GM20431 (cell line): ENCODE measurements around the gene AAK1.
"Not testable (repeated sequence)": the region's sequence is repeated elsewhere in the genome, so short reads cannot be mapped to it uniquely, and the experiment has no call there.

Source experiments
- in situ Hi-C: fragments of 300-500 bp; cut with MseI, MboI; formaldehyde crosslinking; loops from one replicate; pipeline ENCODE4 v1.15.0; 2020; ENCODE audit warnings: low sequenced_read_pairs; ENCODE audit not compliant: unreplicated experiment

Gene AAK1

GRCh38 chr2:69469784-69470183 lies 173.8 kb downstream of the AAK1 start:
- in situ Hi-C loops = no loop called here

GRCh38 chr2:69469375-69469774 lies 174.2 kb downstream of the AAK1 start:
- in situ Hi-C loops = no loop called here

GRCh38 chr2:69466728-69467127 lies 176.8 kb downstream of the AAK1 start:
- in situ Hi-C loops = no loop called here

GRCh38 chr2:69465513-69466456 lies 177.8 kb downstream of the AAK1 start:
- in situ Hi-C loops = no loop called here

- in situ Hi-C loops = no loop called here
Observed at GRCh38 chr2:69464575-69464974, 179.0 kb downstream of the AAK1 start.

- in situ Hi-C loops = no loop called here
Observed at GRCh38 chr2:69462780-69463179, 180.8 kb downstream of the AAK1 start.

- in situ Hi-C loops = no loop called here
Observed at GRCh38 chr2:69461404-69461803, 182.1 kb downstream of the AAK1 start.

GRCh38 chr2:69459936-69460335 lies 183.6 kb downstream of the AAK1 start:
- in situ Hi-C loops = no loop called here

GRCh38 chr2:69456950-69457445 lies 186.5 kb downstream of the AAK1 start:
- in situ Hi-C loops = no loop called here

- in situ Hi-C loops = no loop called here
Observed at GRCh38 chr2:69456154-69456553, 187.4 kb downstream of the AAK1 start.

- in situ Hi-C loops = no loop called here
Observed at GRCh38 chr2:69454976-69455375, 188.6 kb downstream of the AAK1 start.

- in situ Hi-C loops = no loop called here
Observed at GRCh38 chr2:69453475-69454129, 189.9 kb downstream of the AAK1 start.

- in situ Hi-C loops = no loop called here
Observed at GRCh38 chr2:69452687-69453086, 190.9 kb downstream of the AAK1 start.

GRCh38 chr2:69450735-69451416 lies 192.7 kb downstream of the AAK1 start:
- in situ Hi-C loops = no loop called here

- in situ Hi-C loops = no loop called here
Observed at GRCh38 chr2:69449906-69450305, 193.6 kb downstream of the AAK1 start.

GRCh38 chr2:69443673-69444072 lies 199.9 kb downstream of the AAK1 start:
- in situ Hi-C loops = not testable (repeated sequence)

- in situ Hi-C loops = not testable (repeated sequence)
Observed at GRCh38 chr2:69439499-69439898, 204.0 kb downstream of the AAK1 start.

- in situ Hi-C loops = no loop called here
Observed at GRCh38 chr2:69438580-69438979, 205.0 kb downstream of the AAK1 start.

- in situ Hi-C loops = no loop called here
Observed at GRCh38 chr2:69437751-69438154, 205.8 kb downstream of the AAK1 start.

- in situ Hi-C loops = no loop called here
Observed at GRCh38 chr2:69436938-69437750, 206.4 kb downstream of the AAK1 start, which contains the start of gene NFU1. NFU1 (minus strand) TSS chr2:69437435; CDS start chr2:69437422, 13 bp downstream.
